GM21576 (cell line): Measurements from ENCODE around the gene NKAPD1.
A peak's percentile ranks its signal among the peaks of the same experiment; 100 is the strongest.
"Not testable (repeated sequence)": the region's sequence is repeated elsewhere in the genome, so short reads cannot be mapped to it uniquely, and the experiment has no call there.

Experiments
- ATAC-seq: cut with Tn5 transposase; IDR thresholded peaks from one replicate; pipeline ENCODE4 v1.9.1; 2021; ENCODE audit warnings: mild to moderate bottlenecking, moderate library complexity; ENCODE audit not compliant: unreplicated experiment

NKAPD1 gene

GRCh38 chr11:112073941-112074811 lies at the start of gene NKAPD1, which contains the start of gene PIH1D2:
Gene NKAPD1, plus strand, starts transcription at chr11:112074299. Its CDS starts 1,276 bp downstream, at chr11:112075575.
Gene PIH1D2, minus strand, starts transcription at chr11:112074017. Its CDS starts 843 bp downstream, at chr11:112073174.
- peak; percentile 77 for ATAC-seq

GRCh38 chr11:112024773-112025678 lies 49.1 kb upstream of the NKAPD1 start, which contains the start of gene DLAT:
Gene DLAT, plus strand, starts transcription at chr11:112025408. Its CDS starts 65 bp downstream, at chr11:112025473.
- peak; percentile 70 for ATAC-seq

- ATAC-seq = peak; percentile 1
These were observed 48.4 kb upstream of the NKAPD1 start for GRCh38 chr11:112025707-112026106.

GRCh38 chr11:112026784-112027410 lies 47.2 kb upstream of the NKAPD1 start:
- not testable (repeated sequence) for ATAC-seq

GRCh38 chr11:112029460-112029859 lies 44.6 kb upstream of the NKAPD1 start:
- ATAC-seq = no peak

- no peak for ATAC-seq
These were observed 40.2 kb upstream of the NKAPD1 start for GRCh38 chr11:112033902-112034301.

- no peak for ATAC-seq
These were observed 36.6 kb upstream of the NKAPD1 start for GRCh38 chr11:112037527-112037926.

GRCh38 chr11:112042161-112042960 lies 31.7 kb upstream of the NKAPD1 start:
- no peak for ATAC-seq

GRCh38 chr11:112042961-112043304 lies 31.2 kb upstream of the NKAPD1 start:
- no peak for ATAC-seq

GRCh38 chr11:112044961-112045360 lies 29.1 kb upstream of the NKAPD1 start:
- ATAC-seq = no peak

GRCh38 chr11:112046647-112047046 lies 27.5 kb upstream of the NKAPD1 start:
- ATAC-seq = not testable (repeated sequence)

GRCh38 chr11:112048256-112048655 lies 25.8 kb upstream of the NKAPD1 start:
- not testable (repeated sequence) for ATAC-seq

- ATAC-seq = no peak
These were observed 24.3 kb upstream of the NKAPD1 start for GRCh38 chr11:112049777-112050176.

GRCh38 chr11:112050721-112051120 lies 23.4 kb upstream of the NKAPD1 start:
- ATAC-seq = peak; percentile 89

GRCh38 chr11:112051768-112052167 lies 22.3 kb upstream of the NKAPD1 start:
- no peak for ATAC-seq

GRCh38 chr11:112057170-112057569 lies 16.9 kb upstream of the NKAPD1 start:
- no peak for ATAC-seq

GRCh38 chr11:112058103-112058502 lies 16.0 kb upstream of the NKAPD1 start:
- no peak for ATAC-seq

GRCh38 chr11:112062923-112063322 lies 11.2 kb upstream of the NKAPD1 start:
- ATAC-seq = no peak

- no peak for ATAC-seq
These were observed 8.6 kb downstream of the NKAPD1 start for GRCh38 chr11:112082729-112083128.

- peak; percentile 24 for ATAC-seq
These were observed 11.8 kb downstream of the NKAPD1 start for GRCh38 chr11:112085822-112086421.
